HepG2 (cell line): ENCODE measurements around the gene ZNF648.

Source experiments
- ATF2 ChIP-seq: sonication (generic); formaldehyde crosslinking; IDR thresholded peaks from 2 replicates; pipeline ENCODE4 v1.4.0; 2020; ENCODE audit warnings: missing genetic modification reagents
- CCAR2 ChIP-seq: fragments of 200-400 bp; formaldehyde crosslinking; optimal IDR thresholded peaks from 2 replicates; pipeline ENCODE3; 2018; ENCODE audit warnings: low read depth, mild to moderate bottlenecking, low read length, moderate library complexity
- CEBPB ChIP-seq: IDR thresholded peaks from 2 replicates; pipeline ENCODE4 v1.6.1; 2011; ENCODE audit warnings: low read depth, low read length, improper control_type of control experiment, borderline replicate concordance
- EP300 ChIP-seq, 3 experiments: sonication (generic) in 1 of 3; formaldehyde crosslinking in 1 of 3; IDR thresholded peaks; 2 replicates each; pipeline versions ENCODE4 v1.5.1 to v1.6.1; 2011 to 2020; ENCODE audit warnings: low read depth in 2 of 3, low read length in 2 of 3, borderline replicate concordance in 1 of 3, improper control_type of control experiment in 1 of 3, mild to moderate bottlenecking in 1 of 3, missing genetic modification reagents in 1 of 3, moderate library complexity in 1 of 3
- FOXJ3 ChIP-seq: sonication (generic); formaldehyde crosslinking; IDR thresholded peaks from 2 replicates; pipeline ENCODE4 v1.4.0; 2020; ENCODE audit warnings: missing genetic modification reagents, mild to moderate bottlenecking, borderline replicate concordance
- MAX ChIP-seq: IDR thresholded peaks from 2 replicates; pipeline ENCODE4 v1.6.1; 2012; ENCODE audit warnings: inconsistent platforms
- NFIC ChIP-seq: IDR thresholded peaks from 2 replicates; pipeline ENCODE4 v1.6.1; 2012; ENCODE audit warnings: mild to moderate bottlenecking, low read length, inconsistent platforms
- SOX13 ChIP-seq, 3 experiments: fragments of 450-650 bp in 1 of 3; sonication (generic) in 1 of 3; formaldehyde crosslinking in 1 of 3; IDR thresholded peaks in 2 of 3; conservative IDR thresholded peaks in 1 of 3; 2 replicates each; pipeline versions ENCODE4 v1.5.0 to v1.6.1; 2016 to 2020; ENCODE audit warnings: antibody characterized with exemption in 1 of 3, mild to moderate bottlenecking in 1 of 3, missing compliant biosample characterization in 1 of 3, missing genetic modification reagents in 1 of 3, moderate library complexity in 1 of 3
- SP4 ChIP-seq: sonication (generic); formaldehyde crosslinking; IDR thresholded peaks from 2 replicates; pipeline ENCODE4 v1.8.1; 2023; ENCODE audit warnings: mild to moderate bottlenecking, missing genetic modification reagents
- TCF7L2 ChIP-seq: IDR thresholded peaks from 2 replicates; pipeline ENCODE4 v1.6.1; 2011; ENCODE audit warnings: mild to moderate bottlenecking, low read depth, low read length, moderate library complexity
- TRIM24 ChIP-seq: sonication (generic); formaldehyde crosslinking; IDR thresholded peaks from 2 replicates; pipeline ENCODE4 v1.8.0; 2022; ENCODE audit warnings: mild to moderate bottlenecking, missing genetic modification reagents
- ZC3H4 ChIP-seq: sonication (generic); formaldehyde crosslinking; IDR thresholded peaks from 2 replicates; pipeline ENCODE4 v1.4.0; 2020; ENCODE audit warnings: missing genetic modification reagents, borderline replicate concordance
- TF ChIP-seq, protein P1 (sequence below): sonication (generic); formaldehyde crosslinking; IDR thresholded peaks from 2 replicates; pipeline ENCODE4 v1.5.0; 2020; ENCODE audit warnings: mild to moderate bottlenecking, missing genetic modification reagents, moderate library complexity

DNA sequence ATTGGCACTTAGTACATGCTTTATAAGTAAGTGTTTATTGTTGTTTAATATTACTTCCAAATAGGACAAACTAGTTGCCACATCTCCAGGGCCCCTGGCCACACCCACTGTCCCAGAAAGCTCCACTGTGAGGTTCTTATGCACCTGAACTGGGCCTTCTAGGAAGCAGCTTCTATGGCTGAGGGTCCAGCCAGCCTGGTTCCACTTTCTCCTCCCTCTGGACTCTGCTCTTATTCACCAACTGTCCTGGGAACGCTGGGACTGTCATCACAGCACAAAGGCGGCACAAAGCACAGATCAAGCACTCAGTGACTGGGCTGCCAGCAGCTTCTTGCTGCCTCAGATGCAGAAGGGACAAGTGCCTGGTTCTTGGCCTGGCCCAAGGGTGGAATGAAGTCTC is 29.6 kb upstream of the ZNF648 start:
- TF ChIP-seq MAX (no peak), NFIC (no peak), FOXJ3 (CRISPR knock-in tag) (no peak), SOX13 (IDR thresholded peaks at IDR 0.05) (no peak), SOX13 (CRISPR knock-in tag; conservative IDR thresholded peaks at IDR 0.05 in 1 of 2, IDR thresholded peaks at IDR 0.05 in 1 of 2) (no peak), EP300 (IDR thresholded peaks at IDR 0.05; ENCODE audit: low read depth in 2 of 2, low read length in 2 of 2) (no peak), EP300 (CRISPR knock-in tag; IDR thresholded peaks at IDR 0.05; ENCODE audit: borderline replicate concordance) (no peak), SP4 (no peak), TCF7L2 (no peak), ZC3H4 (CRISPR knock-in tag) (no peak), ATF2 (CRISPR knock-in tag) (no peak), CEBPB (no peak), CCAR2 (no peak), TRIM24 (no peak)
- TF ChIP-seq, protein P1, sequence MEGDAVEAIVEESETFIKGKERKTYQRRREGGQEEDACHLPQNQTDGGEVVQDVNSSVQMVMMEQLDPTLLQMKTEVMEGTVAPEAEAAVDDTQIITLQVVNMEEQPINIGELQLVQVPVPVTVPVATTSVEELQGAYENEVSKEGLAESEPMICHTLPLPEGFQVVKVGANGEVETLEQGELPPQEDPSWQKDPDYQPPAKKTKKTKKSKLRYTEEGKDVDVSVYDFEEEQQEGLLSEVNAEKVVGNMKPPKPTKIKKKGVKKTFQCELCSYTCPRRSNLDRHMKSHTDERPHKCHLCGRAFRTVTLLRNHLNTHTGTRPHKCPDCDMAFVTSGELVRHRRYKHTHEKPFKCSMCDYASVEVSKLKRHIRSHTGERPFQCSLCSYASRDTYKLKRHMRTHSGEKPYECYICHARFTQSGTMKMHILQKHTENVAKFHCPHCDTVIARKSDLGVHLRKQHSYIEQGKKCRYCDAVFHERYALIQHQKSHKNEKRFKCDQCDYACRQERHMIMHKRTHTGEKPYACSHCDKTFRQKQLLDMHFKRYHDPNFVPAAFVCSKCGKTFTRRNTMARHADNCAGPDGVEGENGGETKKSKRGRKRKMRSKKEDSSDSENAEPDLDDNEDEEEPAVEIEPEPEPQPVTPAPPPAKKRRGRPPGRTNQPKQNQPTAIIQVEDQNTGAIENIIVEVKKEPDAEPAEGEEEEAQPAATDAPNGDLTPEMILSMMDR (CRISPR knock-in tag), result no peak
